ENCODE data around the gene SIGLEC7. TPM values are rescaled to one million over a fixed set of nuclear protein-coding genes. Genes with fewer than 3 reads are reported as not detected.
A peak's percentile ranks its signal among the peaks of the same experiment; 100 is the strongest.

SIGLEC7 gene
- polyA plus RNA-seq, 1 donor from 2014 or later: not detected

DNA sequence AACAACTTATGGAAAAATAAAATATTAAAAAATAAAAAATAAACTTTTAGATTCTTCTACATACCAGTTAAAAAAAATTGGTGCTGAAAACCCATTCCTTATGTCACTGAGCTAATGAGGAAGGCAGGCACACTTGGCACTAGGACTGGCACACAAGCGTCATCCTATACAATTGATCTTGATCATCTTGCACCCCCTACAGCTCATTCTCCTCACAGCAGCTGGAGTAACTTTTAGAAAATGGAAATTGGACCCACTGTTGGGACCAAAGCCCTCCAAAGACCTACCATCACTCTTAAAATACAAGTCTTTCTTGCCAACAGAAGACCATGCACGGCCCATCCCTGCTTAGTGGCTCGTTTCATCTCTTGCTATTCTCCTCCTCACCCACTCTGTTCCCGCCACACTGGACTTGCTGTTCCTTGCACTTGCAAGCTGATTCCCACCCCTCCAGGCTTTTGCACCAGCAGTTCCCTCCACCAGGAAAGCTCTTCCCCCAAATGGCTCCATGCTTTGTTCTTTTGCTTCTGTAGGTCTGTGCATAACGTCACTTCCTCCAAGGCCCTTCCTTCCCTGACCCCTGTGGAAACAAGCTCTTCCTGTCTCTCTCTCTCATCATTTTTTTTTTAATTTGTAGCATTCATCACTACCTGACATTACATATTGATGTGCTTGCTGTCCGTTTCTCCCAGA is 45.5 kb upstream of the SIGLEC7 start:
- peak; percentile 17 for TF ChIP-seq CTCF (IDR thresholded peaks at IDR 0.05; ENCODE audit: poor library complexity, severe bottlenecking)
- TF ChIP-seq RAD21 (conservative IDR thresholded peaks at IDR 0.05): no peak
- Histone ChIP-seq H3K36me3 (ENCODE audit: insufficient read depth, low read length) (no peaks in the 10 kb centered on the region), H3K27ac (ENCODE audit: low read length) (no peak overlapping the region), H3K4me3 (ENCODE audit: low read length) (no peak overlapping the region), H4K20me1 (ENCODE audit: insufficient read depth) (no peaks in the 10 kb centered on the region), H3K9me3 (ENCODE audit: low read length) (no peaks in the 10 kb centered on the region), H2AFZ (ENCODE audit: low read depth, low read length) (no peak overlapping the region), H3K27me3 (ENCODE audit: insufficient read depth, low read depth, low read length) (no peaks in the 10 kb centered on the region), H3F3A (ENCODE audit: insufficient read depth, low read length, poor library complexity, severe bottlenecking) (no peaks in the 10 kb centered on the region), H3K4me2 (ENCODE audit: low read length) (no peak overlapping the region), H3K9ac (ENCODE audit: low read length) (no peak overlapping the region), H3K79me2 (replicated peaks; ENCODE audit: insufficient read depth, low read length) (no peaks in the 10 kb centered on the region), H3K9me2 (ENCODE audit: insufficient read depth, low read length) (no peaks in the 10 kb centered on the region)

GRCh38 chr19:51097166-51097738 is 44.8 kb upstream of the SIGLEC7 start:
- Histone ChIP-seq H3K9me3 (ENCODE audit: low read length) (no peaks in the 10 kb centered on the region), H2AFZ (ENCODE audit: low read depth, low read length) (no peak overlapping the region), H3K27me3 (ENCODE audit: insufficient read depth, low read depth, low read length) (no peaks in the 10 kb centered on the region), H3K79me2 (replicated peaks; ENCODE audit: insufficient read depth, low read length) (no peaks in the 10 kb centered on the region), H3K4me3 (ENCODE audit: low read length) (no peak overlapping the region), H3K9ac (ENCODE audit: low read length) (no peak overlapping the region), H3K36me3 (ENCODE audit: insufficient read depth, low read length) (no peaks in the 10 kb centered on the region), H3K9me2 (ENCODE audit: insufficient read depth, low read length) (no peaks in the 10 kb centered on the region), H3F3A (ENCODE audit: insufficient read depth, low read length, poor library complexity, severe bottlenecking) (no peaks in the 10 kb centered on the region), H3K27ac (ENCODE audit: low read length) (no peak overlapping the region), H4K20me1 (ENCODE audit: insufficient read depth) (no peaks in the 10 kb centered on the region), H3K4me2 (ENCODE audit: low read length) (no peak overlapping the region)
- peak; percentile 38 for TF ChIP-seq CTCF (IDR thresholded peaks at IDR 0.05; ENCODE audit: poor library complexity, severe bottlenecking)
- TF ChIP-seq MXI1 (conservative IDR thresholded peaks at IDR 0.05; ENCODE audit: poor library complexity, severe bottlenecking): no peak
- TF ChIP-seq POLR2AphosphoS5 (IDR thresholded peaks at IDR 0.05): no peak
- TF ChIP-seq RAD21 (conservative IDR thresholded peaks at IDR 0.05): no peak
- no peak for TF ChIP-seq TAF1 (IDR thresholded peaks at IDR 0.05; ENCODE audit: low read depth)
- no peak for TF ChIP-seq SMC3 (conservative IDR thresholded peaks at IDR 0.05; ENCODE audit: poor library complexity)

GRCh38 chr19:51097796-51098195 is 44.3 kb upstream of the SIGLEC7 start:
- Histone ChIP-seq H3K36me3 (ENCODE audit: insufficient read depth, low read length) (no peaks in the 10 kb centered on the region), H3K4me2 (ENCODE audit: low read length) (no peak overlapping the region), H4K20me1 (ENCODE audit: insufficient read depth) (no peaks in the 10 kb centered on the region), H3K79me2 (replicated peaks; ENCODE audit: insufficient read depth, low read length) (no peaks in the 10 kb centered on the region), H3K4me3 (ENCODE audit: low read length) (no peak overlapping the region), H3K27ac (ENCODE audit: low read length) (no peak overlapping the region), H3F3A (ENCODE audit: insufficient read depth, low read length, poor library complexity, severe bottlenecking) (no peaks in the 10 kb centered on the region), H3K9me2 (ENCODE audit: insufficient read depth, low read length) (no peaks in the 10 kb centered on the region), H3K27me3 (ENCODE audit: insufficient read depth, low read depth, low read length) (no peaks in the 10 kb centered on the region), H2AFZ (ENCODE audit: low read depth, low read length) (no peak overlapping the region), H3K9me3 (ENCODE audit: low read length) (no peaks in the 10 kb centered on the region), H3K9ac (ENCODE audit: low read length) (no peak overlapping the region)
- TF ChIP-seq, protein P1, sequence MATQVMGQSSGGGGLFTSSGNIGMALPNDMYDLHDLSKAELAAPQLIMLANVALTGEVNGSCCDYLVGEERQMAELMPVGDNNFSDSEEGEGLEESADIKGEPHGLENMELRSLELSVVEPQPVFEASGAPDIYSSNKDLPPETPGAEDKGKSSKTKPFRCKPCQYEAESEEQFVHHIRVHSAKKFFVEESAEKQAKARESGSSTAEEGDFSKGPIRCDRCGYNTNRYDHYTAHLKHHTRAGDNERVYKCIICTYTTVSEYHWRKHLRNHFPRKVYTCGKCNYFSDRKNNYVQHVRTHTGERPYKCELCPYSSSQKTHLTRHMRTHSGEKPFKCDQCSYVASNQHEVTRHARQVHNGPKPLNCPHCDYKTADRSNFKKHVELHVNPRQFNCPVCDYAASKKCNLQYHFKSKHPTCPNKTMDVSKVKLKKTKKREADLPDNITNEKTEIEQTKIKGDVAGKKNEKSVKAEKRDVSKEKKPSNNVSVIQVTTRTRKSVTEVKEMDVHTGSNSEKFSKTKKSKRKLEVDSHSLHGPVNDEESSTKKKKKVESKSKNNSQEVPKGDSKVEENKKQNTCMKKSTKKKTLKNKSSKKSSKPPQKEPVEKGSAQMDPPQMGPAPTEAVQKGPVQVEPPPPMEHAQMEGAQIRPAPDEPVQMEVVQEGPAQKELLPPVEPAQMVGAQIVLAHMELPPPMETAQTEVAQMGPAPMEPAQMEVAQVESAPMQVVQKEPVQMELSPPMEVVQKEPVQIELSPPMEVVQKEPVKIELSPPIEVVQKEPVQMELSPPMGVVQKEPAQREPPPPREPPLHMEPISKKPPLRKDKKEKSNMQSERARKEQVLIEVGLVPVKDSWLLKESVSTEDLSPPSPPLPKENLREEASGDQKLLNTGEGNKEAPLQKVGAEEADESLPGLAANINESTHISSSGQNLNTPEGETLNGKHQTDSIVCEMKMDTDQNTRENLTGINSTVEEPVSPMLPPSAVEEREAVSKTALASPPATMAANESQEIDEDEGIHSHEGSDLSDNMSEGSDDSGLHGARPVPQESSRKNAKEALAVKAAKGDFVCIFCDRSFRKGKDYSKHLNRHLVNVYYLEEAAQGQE (IDR thresholded peaks at IDR 0.05; ENCODE audit: borderline replicate concordance): no peak
- no peak for TF ChIP-seq POLR2AphosphoS5 (IDR thresholded peaks at IDR 0.05)
- no peak for TF ChIP-seq SMC3 (conservative IDR thresholded peaks at IDR 0.05; ENCODE audit: poor library complexity)
- no peak for TF ChIP-seq EZH2 (IDR thresholded peaks at IDR 0.05; ENCODE audit: borderline replicate concordance, insufficient read depth, low read length, poor library complexity, severe bottlenecking)
- no peak for TF ChIP-seq CTCF (IDR thresholded peaks at IDR 0.05; ENCODE audit: poor library complexity, severe bottlenecking)
- TF ChIP-seq TAF1 (IDR thresholded peaks at IDR 0.05; ENCODE audit: low read depth): no peak
- no peak for TF ChIP-seq EP300 (conservative IDR thresholded peaks at IDR 0.05; ENCODE audit: poor library complexity, severe bottlenecking)
- TF ChIP-seq MXI1 (conservative IDR thresholded peaks at IDR 0.05; ENCODE audit: poor library complexity, severe bottlenecking): no peak
- TF ChIP-seq RAD21 (conservative IDR thresholded peaks at IDR 0.05): no peak

All from neural cell (in vitro differentiated cells).